OCI-LY7 (cell line): ENCODE data around the gene IFT25.

Experiments
- EZH2phosphoT487 ChIP-seq: fragments of 200-600 bp; sonication (generic); IDR thresholded peaks from 2 replicates; pipeline ENCODE4 v1.6.1; 2018; ENCODE audit warnings: low read depth, borderline replicate concordance, mild to moderate bottlenecking, mixed run types, antibody characterized with exemption, low read length, moderate library complexity, mixed read lengths
- TF ChIP-seq, protein P1 (sequence below): fragments of 200-600 bp; sonication (generic); conservative IDR thresholded peaks from 2 replicates; pipeline ENCODE4 v1.5.1; 2014; ENCODE audit warnings: mild to moderate bottlenecking, antibody characterized with exemption, low read length, moderate library complexity, mixed read lengths

DNA sequence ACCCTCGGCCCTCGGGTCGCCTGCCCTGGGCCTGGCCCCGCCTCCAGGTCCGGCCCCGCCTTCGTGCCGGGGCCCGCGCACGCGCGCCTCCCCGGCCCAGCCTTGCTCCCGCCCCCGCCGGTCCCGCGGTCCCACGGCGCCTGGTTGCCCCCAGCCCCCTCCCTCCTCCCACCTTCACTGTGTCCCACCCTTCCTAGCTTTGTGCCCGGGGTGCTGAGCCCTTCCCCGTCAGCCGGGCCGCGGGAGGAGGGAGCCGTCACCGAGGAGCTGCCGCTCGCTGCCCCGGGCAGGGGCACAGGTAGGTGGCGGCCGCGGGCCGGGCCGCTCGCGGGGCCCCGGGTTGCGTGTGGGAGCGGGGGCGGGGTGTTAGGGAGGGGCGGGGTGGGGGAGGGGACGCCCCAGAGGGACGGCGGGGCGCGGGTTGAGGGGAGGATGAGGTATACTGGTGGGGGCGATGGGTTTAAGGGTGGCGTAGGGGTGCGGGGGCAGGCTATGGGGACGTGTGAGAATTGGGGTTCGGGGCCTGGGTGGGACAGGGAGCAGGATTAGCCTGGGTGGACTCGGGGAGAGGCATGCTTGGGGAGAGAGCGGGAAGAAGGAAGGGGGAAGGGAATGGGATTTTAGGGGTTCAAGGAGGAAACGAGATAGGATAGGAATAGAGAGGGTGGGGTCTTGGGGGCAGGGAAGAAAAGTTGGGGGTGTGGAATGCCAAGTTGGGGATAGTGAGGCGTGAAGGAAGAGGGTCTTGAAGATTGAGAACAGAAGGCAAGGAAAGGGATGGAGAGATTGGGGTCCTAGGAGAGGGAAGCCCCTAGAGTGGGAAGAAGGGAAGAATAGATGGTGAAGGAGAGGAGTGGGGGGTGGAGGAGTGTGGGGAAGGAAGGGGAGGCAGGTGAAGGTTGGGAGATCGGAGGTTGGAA is 1.0 kb upstream of the IFT25 start, which contains the start of gene LRRC42:
- TF ChIP-seq, protein P1, sequence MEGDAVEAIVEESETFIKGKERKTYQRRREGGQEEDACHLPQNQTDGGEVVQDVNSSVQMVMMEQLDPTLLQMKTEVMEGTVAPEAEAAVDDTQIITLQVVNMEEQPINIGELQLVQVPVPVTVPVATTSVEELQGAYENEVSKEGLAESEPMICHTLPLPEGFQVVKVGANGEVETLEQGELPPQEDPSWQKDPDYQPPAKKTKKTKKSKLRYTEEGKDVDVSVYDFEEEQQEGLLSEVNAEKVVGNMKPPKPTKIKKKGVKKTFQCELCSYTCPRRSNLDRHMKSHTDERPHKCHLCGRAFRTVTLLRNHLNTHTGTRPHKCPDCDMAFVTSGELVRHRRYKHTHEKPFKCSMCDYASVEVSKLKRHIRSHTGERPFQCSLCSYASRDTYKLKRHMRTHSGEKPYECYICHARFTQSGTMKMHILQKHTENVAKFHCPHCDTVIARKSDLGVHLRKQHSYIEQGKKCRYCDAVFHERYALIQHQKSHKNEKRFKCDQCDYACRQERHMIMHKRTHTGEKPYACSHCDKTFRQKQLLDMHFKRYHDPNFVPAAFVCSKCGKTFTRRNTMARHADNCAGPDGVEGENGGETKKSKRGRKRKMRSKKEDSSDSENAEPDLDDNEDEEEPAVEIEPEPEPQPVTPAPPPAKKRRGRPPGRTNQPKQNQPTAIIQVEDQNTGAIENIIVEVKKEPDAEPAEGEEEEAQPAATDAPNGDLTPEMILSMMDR: 0 out of 2 replicates have a peak, but pooled peaks have one; percentile 43
- TF ChIP-seq EZH2phosphoT487: no peak
